HG03354 (cell line): ENCODE measurements around the gene RNU6-9.
A peak's percentile ranks its signal among the peaks of the same experiment; 100 is the strongest.

Experiments used
- ATAC-seq: cut with Tn5 transposase; IDR thresholded peaks from one replicate; pipeline ENCODE4 v1.9.1; 2021; ENCODE audit warnings: mild to moderate bottlenecking; ENCODE audit not compliant: unreplicated experiment, poor library complexity, severe bottlenecking

RNU6-9 gene

GRCh38 chr19:913080-913748 lies 19.9 kb downstream of the RNU6-9 start, which contains the start of gene R3HDM4:
Gene R3HDM4, minus strand, starts transcription at chr19:913219. Its CDS starts 62 bp downstream, at chr19:913157.
- ATAC-seq = no peak

DNA sequence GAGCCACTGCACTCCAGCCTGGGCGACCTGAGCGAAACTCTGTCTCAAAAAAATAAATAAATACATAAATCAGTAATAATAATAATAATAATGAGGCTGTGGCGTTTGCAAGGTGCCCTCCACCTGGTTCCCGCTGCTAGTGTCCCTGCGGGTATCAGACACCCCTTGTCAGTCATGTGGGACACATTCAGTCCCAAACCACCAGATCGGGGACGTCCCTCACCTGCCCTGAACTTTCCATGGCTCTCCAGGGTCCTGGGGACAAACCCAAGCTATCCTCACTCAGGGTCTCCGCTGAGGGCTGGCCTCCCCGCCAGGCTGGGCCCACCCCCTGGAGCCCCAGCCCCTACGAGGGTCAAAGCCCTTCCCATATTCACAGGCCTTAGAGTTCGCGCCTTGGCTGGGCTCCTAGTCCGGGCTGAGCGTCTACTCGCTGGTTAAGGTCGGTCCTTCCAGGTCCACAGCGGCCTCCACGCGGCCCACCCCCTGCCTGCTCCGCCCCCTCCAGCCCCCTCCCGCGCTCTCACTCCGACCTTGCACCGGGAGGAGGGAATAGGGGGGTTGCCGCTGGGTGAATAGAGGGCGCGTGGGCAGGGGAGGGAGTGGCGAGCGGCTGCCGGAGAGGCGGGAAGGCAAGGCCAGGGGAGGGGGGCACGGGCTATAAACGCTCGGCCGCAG lies 23.5 kb downstream of the RNU6-9 start:
- ATAC-seq = no peak

DNA sequence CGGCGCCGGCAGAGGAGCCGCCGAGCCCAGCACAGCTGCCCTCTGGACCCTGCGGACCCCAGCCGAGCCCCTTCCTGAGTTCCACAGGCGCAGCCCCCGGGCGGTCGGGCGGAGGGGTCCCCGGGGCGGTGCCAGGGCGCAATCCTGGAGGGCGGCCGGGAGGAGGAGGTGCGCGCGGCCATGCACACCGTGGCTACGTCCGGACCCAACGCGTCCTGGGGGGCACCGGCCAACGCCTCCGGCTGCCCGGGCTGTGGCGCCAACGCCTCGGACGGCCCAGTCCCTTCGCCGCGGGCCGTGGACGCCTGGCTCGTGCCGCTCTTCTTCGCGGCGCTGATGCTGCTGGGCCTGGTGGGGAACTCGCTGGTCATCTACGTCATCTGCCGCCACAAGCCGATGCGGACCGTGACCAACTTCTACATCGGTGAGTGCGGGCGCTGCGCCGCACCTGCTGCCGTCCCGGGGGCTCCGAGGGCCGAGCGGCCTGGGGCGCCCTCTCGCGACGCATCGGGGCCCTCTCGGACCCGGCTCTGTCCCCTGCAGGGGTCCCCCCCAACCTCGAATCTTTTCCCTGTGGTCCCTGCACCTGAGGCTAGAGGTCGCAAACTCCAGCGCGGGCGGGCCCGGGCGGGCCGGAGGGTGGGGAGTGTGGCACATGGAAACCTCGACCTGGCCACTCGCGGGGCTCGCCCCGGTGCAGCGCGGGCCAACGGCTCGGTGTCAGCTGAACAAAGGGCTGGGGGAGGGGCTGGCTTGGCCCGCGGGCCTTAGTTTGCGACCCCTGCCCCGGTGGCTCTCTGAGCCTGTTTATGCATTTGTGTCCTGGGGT lies 24.3 kb downstream of the RNU6-9 start, which contains the start of gene KISS1R:
TSS of gene KISS1R (plus strand) at position 11 of the 829 bp plus-strand sequence. CDS start at position 181, 170 bp downstream.
- no peak for ATAC-seq

DNA sequence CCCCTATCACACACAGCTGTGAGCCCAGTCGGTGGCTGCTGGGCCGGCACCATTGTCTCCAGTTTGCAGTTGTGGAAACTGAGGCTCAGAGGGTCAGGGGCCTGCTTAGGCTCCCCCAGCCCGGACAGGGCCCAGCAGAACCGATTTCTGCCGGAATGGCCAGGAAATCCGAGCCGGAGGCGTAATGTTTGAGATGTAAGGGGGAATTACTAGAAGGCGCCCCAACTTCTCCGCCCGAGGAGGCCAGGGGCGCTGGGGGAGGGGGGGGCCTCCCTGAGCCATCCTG lies 24.8 kb downstream of the RNU6-9 start:
- no peak for ATAC-seq

- ATAC-seq = no peak
Observed at GRCh38 chr19:918481-919198, 25.4 kb downstream of the RNU6-9 start.

DNA sequence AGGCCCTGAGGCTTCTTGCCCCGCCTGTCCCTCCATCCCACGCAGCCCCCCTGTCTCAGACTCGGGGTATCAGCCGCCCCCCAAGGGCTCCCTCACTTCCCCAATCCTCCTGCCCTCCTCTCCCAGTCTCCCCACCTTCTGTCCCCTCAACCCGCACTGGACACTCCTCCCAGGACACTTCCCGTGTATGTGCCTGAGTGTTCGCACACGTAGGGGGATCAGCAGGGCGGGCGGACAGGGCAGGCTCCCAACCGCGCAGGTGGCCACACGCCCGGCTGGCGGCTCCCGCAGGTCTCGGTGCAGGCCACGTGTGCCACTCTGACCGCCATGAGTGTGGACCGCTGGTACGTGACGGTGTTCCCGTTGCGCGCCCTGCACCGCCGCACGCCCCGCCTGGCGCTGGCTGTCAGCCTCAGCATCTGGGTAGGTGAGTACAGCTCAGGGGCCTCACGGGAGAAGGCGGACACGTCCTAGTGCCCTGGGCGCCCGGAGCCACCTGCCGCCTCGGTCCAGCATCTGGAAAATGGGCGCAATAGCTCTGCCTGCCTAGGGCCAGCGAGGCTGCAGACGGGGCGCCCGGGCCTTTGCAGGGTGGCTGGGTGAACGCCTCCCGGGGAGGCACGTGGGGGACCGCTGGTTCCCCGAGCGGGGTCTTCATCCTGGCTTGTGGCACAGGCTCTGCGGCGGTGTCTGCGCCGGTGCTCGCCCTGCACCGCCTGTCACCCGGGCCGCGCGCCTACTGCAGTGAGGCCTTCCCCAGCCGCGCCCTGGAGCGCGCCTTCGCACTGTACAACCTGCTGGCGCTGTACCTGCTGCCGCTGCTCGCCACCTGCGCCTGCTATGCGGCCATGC lies 26.1 kb downstream of the RNU6-9 start:
- no peak for ATAC-seq

GRCh38 chr19:920051-920864 lies 27.0 kb downstream of the RNU6-9 start:
- no peak for ATAC-seq

- ATAC-seq = no peak
Observed at GRCh38 chr19:924553-925086, 31.3 kb downstream of the RNU6-9 start.

- ATAC-seq = peak; percentile 49
Observed at GRCh38 chr19:925087-925525, 31.8 kb downstream of the RNU6-9 start.

DNA sequence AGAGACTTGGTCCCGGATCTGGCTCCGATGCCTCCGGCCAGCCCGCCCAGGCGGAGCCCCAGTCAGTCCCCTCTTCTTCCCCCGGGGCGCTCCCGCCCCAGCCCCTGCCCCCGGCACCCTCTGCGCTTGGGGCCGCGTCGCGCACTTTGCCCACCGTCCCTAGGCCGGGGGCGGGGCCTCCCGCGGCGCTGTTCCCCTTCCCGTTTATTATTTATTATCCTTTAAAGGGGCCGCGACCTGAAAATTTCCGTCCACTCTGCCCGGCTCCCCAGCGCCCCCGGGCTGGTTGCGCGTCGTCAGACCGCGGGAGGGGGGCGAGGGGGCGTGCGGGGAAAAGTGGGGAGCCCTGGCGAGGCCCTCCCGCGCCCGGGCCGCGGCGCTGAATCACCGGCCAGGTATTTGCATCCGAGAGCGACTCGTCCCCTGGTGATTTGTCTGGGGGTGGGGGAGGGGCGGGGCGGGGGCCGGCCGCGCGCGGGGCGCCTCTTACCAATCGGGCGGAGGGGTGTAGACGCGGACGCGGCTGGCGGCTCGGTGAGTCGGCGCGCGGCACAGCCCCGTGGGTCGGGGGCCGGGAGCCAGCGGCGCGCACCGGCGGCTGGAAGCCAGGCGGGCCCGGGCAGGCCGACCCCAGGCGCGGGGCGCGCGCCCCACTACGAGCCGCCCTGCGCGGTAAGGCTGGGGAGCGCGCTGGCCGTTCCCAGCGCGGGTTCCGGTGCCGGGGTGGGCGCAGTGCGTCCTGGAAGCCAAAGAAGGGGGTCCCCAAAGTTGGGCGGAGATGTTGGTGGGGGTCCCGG lies 32.4 kb downstream of the RNU6-9 start, which contains the start of gene ARID3A:
TSS of gene ARID3A (plus strand) at position 510 of the 797 bp plus-strand sequence. CDS start 3,494 bp downstream, outside the sequence.
- peak; percentile 64 for ATAC-seq

- no peak for ATAC-seq
Observed at GRCh38 chr19:926323-926588, 33.0 kb downstream of the RNU6-9 start.

DNA sequence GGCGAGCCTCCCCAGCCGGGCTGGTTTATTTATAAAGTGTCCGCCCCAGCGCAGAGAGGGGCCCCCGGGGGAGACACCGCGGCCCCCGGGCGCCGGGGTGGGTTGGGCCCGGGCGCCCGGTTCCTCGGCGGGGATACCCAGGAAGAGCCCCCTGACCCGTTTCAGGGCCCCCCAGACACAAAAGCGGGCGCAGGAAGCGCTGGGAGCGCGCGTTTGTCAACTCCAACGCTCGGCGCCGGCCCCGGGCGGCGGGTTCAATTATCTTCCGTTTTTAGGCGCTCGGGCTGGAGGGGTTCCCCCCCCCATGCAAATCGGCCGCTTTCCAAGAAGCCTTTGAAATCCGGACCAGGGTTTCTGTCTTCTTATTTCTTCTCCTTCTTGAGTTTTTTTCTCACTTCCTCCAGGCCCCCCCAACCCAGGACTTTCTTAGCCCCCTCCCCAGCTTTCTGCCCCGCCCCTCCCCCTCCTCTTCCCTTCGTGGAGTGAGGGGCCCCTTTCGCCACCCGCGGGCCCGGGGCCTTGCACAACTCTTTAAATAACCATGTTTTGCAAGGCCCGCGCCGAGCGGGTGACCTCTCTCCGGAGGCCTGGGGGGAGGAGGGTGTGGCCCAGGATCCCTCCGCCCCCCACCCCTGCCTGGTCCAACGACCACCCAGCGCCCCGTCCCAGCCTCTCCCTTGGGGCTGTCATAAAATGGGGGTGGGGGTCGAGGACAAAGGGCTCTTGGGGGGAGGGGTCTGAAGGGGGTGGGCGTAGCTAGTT lies 33.5 kb downstream of the RNU6-9 start:
- no peak for ATAC-seq

DNA sequence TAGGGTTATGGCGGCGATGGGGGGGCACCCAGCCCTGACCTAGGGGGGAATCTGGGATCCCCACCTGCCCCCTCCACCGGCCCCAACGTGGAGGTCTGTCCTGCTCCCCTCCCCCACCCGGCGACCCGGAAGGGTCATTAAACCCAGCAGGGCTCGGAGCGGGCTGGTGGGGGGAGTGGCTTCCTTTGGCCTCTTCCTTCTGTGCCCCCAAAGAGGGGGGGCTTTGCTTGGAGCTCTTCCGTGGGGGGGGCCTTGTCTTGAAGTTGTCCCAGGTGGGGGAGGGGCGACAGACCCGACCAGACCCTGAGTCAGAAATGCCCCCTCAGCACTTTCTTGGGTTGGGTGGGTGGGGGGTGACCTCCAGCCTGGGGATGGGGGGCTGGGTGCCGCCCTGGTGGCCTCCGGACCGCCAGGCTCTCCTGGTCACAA lies 34.1 kb downstream of the RNU6-9 start:
- no peak for ATAC-seq

DNA sequence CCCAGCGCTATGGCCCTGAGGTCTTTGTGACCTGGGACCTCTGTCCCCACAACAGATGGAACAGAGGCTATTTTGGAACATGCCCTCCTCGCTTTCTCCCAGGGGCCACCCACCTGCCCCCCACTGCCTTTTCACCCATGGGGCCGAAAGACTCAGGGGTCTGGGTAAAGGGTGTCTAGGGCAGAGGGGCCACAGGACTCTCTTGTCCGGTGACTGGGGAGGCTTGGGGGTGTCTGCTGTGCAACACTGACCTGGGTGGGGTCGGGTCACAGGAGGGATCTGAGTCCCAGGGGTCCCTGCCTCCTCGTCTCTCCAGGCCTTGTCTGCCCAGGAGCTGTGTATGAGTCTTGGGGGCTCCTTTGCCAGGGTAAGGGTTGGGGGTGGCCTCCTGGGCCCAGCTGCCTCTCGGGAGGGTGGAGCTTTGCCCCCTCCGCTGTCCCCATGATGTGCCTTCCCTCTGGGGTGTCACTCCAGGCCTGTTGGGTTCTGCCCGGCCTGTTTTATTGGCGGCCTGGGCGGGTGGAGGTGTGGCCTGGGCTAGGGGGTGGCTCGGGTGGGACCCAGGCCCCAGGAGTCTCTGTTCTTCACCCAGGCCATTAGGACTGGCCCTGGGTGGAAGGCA lies 34.6 kb downstream of the RNU6-9 start:
- ATAC-seq = no peak

DNA sequence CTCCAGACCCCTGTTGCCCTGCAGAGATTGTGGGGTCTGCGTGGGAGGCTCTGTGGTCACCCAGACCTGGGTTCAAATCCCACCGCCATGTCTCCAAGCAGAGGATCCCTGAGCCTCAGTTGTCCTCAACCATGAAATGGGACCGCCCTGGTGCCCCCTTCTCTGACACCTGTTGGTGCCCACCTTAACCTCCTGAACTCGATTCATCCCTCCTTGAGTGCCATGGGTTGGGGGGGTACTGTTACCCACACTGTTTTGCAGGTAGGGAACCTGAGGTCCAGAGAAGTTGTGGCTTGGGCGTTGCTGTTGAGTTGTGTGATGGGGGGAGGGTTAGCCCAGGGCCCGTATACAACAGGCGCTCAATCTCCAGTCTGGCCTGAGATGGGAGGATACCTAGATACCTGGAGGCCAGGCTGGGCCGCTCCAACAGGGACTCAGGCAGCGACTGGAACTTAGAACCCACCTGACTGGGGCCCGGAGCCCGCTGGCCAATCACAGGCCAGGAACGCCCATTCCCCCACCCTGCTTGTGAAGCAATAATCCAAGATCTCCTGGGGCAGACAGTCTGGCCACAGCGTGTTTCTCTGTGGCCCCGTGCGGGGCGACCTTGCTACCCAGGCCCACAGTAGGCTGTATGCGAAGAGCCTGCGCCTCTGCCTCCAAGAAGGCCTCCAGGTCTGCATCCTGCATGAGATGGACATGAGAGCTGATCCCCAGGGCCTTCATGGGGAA lies 35.4 kb downstream of the RNU6-9 start:
- no peak for ATAC-seq
